Effector CD4-positive, alpha-beta T cell (primary cell): Measurements from ENCODE around the gene ZGPAT.
"Not testable (repeated sequence)": the region's sequence is repeated elsewhere in the genome, so short reads cannot be mapped to it uniquely, and the experiment has no call there.

ENCODE experiments used
- DNase-seq: peaks from one replicate; pipeline ENCODE4 v3.0.0-alpha.2; 2020

The ZGPAT gene

GRCh38 chr20:63768591-63769515, 61.0 kb downstream of the ZGPAT start:
- no peak for DNase-seq

DNA sequence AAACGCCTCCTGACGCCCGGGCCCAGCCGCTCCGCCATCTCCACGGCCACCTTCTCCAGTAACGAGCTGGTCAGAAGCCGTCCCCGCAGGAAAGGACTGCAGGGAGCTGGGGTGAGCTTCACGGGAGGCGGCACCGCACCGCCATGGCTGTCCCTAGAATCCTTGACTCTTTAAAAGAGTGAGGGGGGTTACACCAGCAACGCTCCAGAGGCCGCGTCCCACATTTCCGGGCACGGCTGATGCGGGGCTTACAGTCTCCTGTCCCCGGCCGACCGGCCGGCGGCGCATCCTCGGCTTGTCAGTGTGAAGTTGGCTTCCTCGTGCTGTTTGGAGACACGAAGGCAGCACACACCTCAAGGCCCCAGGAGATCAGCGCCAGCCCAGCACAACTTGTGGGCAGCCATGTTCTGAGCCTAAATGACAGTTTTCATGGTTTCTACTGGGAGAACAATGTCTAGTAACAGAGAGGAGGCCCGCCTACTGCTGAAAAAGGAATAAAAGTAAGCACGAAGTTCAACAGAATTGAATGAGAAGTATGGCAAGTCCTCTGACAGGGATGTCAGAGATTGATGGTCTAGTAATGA, 62.1 kb downstream of the ZGPAT start:
- no peak for DNase-seq

- no peak for DNase-seq
These were observed 63.3 kb downstream of the ZGPAT start for GRCh38 chr20:63771046-63771707.

DNA sequence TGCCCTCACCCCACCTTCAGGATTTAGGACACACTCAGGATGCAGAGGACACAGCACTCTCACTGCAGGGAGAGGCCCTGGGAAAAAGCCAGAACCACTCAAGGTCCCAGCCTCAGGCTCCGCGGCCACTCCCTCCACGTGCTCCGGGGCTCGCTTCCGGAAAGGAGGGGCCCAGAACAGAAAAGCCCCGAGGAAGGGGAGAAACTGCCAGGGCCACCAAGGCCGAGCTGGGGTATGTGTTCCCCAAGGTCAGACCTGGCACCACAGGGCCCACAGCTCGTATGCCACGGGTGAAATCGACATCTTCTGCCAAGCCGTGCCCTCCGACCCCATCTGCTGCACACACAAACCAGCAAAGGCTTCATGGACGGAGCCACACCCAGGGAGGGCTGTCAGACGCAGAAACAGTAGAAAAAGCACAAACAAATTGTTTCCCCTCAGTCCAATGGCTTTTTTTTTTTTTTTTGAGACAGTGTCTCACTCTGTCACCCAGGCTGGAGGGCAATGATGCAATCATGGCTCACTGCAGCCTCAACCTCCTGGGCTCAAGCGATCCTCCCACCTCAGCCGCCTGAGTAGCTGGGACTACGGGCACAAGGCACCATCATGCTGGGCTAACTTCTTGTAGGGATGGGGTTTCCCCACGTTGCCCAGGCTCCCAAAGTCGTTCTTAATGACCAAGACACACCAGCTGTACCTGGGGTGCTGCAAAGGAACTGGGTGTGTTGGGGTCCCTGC, 65.1 kb downstream of the ZGPAT start:
- DNase-seq: no peak

- no peak for DNase-seq
These were observed 65.9 kb downstream of the ZGPAT start for GRCh38 chr20:63773571-63774241.

DNA sequence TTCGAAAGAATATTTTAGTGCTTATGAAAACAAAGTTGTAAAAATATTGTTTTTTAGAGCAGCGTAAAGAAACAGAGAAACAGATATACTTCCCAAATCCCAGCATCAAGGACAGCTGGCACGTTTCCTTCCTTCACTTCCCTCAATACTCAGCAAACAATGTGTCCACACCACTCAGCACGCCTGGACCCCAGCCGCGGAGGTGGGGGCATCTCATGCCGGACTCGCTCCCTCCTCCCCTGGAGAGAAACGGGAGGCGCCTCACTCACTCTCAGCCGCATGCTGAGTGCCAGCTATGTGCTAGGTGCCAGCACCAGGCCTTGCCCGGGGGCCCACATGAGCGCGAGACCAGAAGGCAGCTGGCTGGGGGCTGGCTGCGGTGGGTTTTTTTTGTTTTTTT, 66.5 kb downstream of the ZGPAT start:
- no peak for DNase-seq

DNA sequence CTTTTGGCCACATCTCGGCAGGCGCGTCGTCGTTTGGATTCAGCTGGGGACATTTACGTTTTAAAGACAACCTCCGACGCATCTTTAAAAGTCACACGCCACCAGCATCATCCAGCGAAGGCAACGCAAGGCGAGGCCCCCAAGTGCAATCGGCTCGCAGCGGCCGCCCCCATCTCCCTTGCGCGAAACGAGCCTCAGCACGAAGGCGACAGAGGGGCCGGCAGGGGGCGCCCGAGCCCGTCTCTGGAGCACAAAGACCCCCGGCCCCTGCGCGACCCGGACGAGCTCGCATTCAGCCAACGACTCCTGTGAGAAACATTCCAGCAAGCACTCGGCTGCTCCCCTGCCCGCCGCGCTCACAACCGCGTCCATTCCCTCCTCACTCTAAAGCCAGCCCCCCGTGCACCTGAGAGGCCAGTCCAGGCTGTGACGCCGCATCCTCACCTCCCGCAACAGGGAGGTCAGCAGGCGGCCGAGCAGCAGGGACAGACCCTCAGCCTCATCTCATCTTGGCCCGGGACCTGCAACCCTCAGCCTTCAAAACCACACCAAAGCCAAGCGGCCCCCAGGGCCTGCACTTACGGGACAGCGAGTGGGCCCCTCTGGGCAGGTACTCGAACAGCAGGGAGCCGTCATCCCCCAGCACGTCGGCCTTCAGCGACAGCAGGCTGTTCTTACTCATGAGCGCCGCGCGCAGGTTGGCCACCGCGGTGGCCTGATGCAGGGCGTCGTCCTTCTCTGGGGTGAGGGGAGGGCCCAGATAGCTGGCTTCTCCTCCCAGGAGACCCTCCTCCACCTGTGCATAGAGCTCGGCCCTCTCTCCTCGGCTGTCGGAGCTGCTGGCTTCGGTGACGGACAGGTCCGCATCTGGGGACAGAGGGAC, 67.5 kb downstream of the ZGPAT start:
- DNase-seq: no peak

DNA sequence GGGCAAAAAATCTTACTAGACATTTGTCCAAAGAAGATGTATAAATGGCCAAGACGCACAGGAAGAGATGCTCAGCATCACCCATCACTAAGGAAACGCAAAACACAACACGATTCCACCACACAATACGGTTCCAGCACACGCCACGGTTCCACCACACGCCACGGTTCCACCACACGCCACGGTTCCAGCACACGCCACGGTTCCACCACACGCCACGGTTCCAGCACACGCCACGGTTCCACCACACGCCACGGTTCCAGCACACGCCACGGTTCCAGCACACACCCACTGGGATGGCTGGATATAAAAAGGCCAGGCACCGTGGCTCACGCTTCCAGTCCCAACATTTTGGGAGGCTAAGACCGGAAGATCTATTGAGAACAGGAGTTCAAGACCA, 69.0 kb downstream of the ZGPAT start:
- not testable (repeated sequence) for DNase-seq

GRCh38 chr20:63777614-63778013, 69.8 kb downstream of the ZGPAT start:
- DNase-seq: no peak

GRCh38 chr20:63778034-63778752, 70.4 kb downstream of the ZGPAT start:
- DNase-seq: no peak

DNA sequence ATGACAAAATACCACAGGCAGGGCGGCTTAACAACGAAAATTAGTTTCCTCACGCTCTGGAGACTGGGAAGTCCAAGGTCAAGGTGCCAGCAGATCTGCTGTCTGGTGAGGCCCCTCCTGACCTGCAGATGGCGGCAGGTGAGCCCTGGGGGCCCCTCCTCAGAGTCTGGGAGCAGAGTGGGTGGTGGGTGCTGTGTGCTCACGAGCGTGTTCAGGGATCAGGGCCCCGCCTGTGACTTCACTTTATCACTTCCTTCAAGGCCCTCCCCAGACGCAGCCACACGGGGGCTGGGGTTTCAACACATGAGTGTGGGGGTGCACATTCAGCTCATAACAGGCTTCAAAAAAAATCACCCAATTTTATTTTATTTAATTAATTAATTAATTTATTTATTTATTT, 71.0 kb downstream of the ZGPAT start:
- DNase-seq: no peak

DNA sequence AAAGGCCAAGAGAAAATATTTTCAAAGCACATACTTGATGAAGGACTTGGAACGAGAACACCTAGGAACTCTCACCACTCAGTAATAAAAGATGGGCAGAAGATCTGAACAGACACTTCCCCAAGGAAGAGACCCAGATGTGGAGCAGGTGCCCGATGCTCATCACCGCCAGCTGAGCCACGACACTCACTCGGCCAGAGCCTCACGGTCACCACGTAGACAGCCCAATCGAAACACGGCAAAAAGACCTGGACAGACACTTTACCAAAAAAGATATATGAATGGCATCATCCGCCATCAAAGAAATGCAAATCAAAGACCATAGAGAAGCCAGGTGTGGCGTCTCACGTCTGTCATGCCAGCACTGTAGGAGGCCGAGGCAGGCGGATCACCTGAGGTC, 73.3 kb downstream of the ZGPAT start:
- DNase-seq: no peak

GRCh38 chr20:63782051-63782471, 74.2 kb downstream of the ZGPAT start:
- peak; percentile 16 for DNase-seq

DNA sequence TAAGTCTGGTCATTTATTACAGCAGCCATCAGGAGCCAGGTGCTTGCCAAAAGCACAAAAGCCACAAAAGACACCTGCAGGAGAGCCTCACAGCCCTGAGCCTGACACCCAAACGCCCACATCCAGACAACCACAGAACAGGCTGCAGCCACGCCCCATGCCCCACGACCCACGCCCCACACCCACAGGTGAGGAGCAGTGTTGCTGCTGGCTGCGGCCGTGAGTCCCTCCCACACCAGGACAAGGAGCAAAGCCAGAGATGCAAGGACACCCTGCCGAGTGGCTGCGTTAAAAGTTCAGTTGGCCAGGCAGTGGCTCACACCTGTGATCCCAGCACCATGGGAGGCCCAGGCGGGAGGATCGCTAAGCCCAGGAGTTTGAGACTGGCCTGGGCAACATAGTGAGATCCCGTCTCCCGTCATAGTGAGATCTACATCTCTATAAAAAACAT, 74.7 kb downstream of the ZGPAT start:
- no peak for DNase-seq

DNA sequence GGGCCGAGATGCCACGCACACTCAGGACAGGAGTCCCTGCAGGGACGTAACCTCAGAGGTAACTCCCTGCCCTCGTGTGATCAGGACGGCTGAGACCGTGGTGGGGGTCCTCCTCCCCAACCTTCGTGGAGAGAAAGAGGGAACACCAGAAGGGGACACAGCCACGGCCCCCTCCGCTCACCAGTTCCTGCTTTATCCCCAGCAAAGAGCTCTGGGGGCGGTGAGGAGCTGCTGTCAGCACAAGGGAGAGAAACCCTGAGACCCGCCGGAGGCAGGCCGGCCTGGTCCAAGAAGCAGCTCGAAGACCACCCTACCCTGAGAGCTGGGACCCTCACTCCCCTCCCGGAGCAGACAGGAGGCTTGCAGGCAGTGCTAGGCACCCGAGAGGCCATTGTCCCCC, 76.1 kb downstream of the ZGPAT start:
- no peak for DNase-seq

DNA sequence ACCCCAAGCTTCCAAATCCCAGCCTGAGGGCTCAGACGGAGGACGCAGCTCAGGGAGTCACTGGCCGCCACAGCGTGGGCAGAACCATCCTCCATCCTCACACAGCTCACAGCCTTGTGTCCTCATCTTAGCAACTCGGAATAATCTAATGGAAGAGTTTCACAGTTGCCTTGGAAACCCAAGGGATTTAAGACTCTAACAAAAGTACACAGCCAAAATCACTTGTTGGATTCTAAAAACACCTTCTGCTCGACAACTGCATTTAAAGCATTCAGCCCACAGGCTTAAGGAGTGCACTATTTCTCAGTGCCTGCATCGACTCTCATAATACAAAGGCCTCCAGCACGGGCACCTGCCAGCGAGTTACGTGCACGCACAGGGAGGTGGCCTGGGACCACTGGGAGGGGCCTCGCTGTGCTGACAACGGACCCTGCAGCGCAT, 77.9 kb downstream of the ZGPAT start:
- DNase-seq: no peak
